ENCODE measurements around the gene ANKLE2.

Gene ANKLE2

DNA sequence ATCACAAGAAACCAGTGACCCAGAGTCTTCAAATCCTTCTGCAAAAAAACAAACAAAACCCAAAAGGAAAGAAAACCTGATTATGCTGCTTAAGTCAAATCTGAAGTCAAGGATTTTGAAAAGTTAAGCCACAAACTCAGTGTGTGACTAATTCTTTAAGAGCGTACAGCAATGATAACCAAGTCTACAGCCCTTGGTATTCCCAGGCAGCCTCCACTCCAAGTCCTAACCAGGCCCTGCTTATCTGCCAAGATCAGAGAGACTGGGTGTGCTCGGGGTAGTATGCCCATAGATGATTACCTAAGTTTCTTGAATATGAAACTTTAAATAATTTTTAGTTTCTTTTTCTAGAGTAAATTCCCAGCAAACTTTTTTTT lies 37.9 kb downstream of the ANKLE2 start:
- H3K4me3 ChIP-seq (ENCODE audit: low read length), result no peak overlapping the region
- H2AFZ ChIP-seq (ENCODE audit: low read depth, low read length), result no peak overlapping the region
- H3K4me2 ChIP-seq (ENCODE audit: low read length), result no peak overlapping the region
- H3K4me1 ChIP-seq (ENCODE audit: low read length), result no peaks in the 10 kb centered on the region
- H3K27ac ChIP-seq (ENCODE audit: low read length), result no peak overlapping the region
- no peaks in the 10 kb centered on the region for H3K27me3 ChIP-seq (ENCODE audit: low read depth, low read length)
- H3K79me2 ChIP-seq (ENCODE audit: low read length), result no peaks in the 10 kb centered on the region; the same call in 1 of the 2 replicates
- H3K9me3 ChIP-seq (ENCODE audit: insufficient read depth, low read length), result no peaks in the 10 kb centered on the region; the same call in 1 of the 2 replicates
- TF ChIP-seq EZH2phosphoT487 (IDR thresholded peaks at IDR 0.05; ENCODE audit: low read depth), result no peak
- TF ChIP-seq, protein P1, sequence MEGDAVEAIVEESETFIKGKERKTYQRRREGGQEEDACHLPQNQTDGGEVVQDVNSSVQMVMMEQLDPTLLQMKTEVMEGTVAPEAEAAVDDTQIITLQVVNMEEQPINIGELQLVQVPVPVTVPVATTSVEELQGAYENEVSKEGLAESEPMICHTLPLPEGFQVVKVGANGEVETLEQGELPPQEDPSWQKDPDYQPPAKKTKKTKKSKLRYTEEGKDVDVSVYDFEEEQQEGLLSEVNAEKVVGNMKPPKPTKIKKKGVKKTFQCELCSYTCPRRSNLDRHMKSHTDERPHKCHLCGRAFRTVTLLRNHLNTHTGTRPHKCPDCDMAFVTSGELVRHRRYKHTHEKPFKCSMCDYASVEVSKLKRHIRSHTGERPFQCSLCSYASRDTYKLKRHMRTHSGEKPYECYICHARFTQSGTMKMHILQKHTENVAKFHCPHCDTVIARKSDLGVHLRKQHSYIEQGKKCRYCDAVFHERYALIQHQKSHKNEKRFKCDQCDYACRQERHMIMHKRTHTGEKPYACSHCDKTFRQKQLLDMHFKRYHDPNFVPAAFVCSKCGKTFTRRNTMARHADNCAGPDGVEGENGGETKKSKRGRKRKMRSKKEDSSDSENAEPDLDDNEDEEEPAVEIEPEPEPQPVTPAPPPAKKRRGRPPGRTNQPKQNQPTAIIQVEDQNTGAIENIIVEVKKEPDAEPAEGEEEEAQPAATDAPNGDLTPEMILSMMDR (IDR thresholded peaks at IDR 0.05; ENCODE audit: low read depth, low read length), result no peak
- H3K9ac ChIP-seq (ENCODE audit: low read length), result no peak overlapping the region
- H3K36me3 ChIP-seq (replicated peaks; ENCODE audit: low read depth, low read length), result peaks cover 86% of the 10 kb centered on the region
- H4K20me1 ChIP-seq (ENCODE audit: insufficient read depth, low read length), result no peaks in the 10 kb centered on the region; the same call in 1 of the 2 replicates

DNA sequence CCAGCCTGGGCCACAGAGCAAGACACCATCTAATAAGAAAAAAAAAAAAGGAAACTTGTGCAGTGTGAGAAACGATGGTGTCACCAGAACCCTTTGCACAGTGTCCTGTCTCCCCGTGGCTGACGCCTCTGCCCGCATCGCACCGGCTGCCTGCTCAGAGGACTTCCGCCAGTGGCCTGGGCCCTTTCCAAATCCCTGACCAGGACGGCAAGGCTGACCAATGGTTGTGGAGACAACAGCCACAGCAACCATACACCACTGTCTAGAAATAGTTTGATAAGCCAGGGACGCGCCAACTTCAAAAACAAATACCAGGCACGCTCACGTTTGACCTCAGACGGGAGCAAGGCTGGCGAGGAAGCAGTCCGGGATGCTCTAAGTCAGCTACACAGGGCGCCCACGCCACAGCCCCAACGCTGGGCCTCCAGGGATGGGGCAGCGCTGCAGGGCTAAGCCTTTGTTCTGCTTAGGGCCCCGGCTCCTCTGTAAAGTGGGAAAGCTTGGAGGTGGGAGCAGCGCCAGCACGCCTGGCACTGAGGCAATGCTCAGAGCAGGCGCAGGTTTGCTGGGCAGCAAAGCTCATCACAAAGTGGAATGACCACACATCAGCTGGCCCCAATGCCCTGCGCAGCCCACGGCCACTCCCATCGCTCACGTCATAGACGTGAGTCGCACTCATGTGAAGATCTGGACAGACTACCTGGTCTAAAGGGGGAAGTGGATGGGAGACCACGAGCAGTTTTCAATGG lies 38.4 kb downstream of the ANKLE2 start:
- Histone ChIP-seq H3K79me2 (ENCODE audit: low read length) (no peaks in the 10 kb centered on the region; the same call in 1 of the 2 replicates), H3K4me2 (ENCODE audit: low read length) (no peak overlapping the region), H3K27me3 (ENCODE audit: low read depth, low read length) (no peaks in the 10 kb centered on the region), H3K27ac (ENCODE audit: low read length) (no peak overlapping the region), H3K9ac (ENCODE audit: low read length) (no peak overlapping the region), H3K9me3 (ENCODE audit: insufficient read depth, low read length) (no peaks in the 10 kb centered on the region), H4K20me1 (ENCODE audit: insufficient read depth, low read length) (no peaks in the 10 kb centered on the region; the same call in 1 of the 2 replicates), H3K4me3 (ENCODE audit: low read length) (no peak overlapping the region), H2AFZ (ENCODE audit: low read depth, low read length) (no peak overlapping the region), H3K36me3 (replicated peaks; ENCODE audit: low read depth, low read length) (peaks cover 83% of the 10 kb centered on the region), H3K4me1 (ENCODE audit: low read length) (no peaks in the 10 kb centered on the region)
- TF ChIP-seq EZH2phosphoT487 (IDR thresholded peaks at IDR 0.05; ENCODE audit: low read depth), result no peak
- TF ChIP-seq, protein P1 (IDR thresholded peaks at IDR 0.05; ENCODE audit: low read depth, low read length), result no peak

DNA sequence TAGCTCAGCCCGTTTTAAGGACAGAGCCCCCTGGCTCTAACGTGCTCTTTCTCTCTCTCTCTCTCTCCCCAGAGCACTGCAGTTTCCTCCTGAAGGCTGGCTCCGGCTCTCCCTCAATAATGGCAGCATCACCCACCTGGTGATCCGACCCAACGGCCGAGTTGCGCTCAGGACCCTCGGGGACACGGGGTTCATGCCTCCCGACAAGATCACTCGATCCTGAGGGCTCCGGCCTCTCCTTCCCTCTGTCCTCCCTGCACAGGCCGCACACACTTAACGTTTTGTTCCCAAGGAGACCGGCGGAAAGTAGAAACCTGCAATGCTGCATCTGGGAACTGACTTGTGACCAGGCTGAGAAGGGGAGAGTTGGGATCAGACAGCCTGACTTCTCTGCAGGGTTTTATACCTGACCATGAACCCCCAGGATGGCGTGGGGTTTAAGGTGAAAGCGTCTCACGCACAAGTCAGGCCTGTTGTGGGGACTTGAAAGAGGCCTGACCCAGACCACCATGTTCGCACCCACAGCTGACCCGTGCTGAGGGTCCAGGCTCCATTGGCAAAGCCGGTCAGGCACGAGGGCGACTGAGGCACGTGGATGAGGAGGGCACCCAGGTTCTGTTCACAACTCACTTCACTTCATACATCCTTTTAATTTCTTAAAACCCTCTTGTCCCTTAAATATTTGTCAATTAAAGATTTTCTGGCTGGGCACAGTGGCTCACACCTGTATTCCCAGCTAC lies 40.9 kb downstream of the ANKLE2 start:
- H3K79me2 ChIP-seq (ENCODE audit: low read length), result peaks cover 9% of the 10 kb centered on the region; the same call in 1 of the 2 replicates
- no peaks in the 10 kb centered on the region for H3K9me3 ChIP-seq (ENCODE audit: insufficient read depth, low read length)
- no peak overlapping the region for H3K4me2 ChIP-seq (ENCODE audit: low read length)
- no peak overlapping the region for H2AFZ ChIP-seq (ENCODE audit: low read depth, low read length)
- H3K36me3 ChIP-seq (replicated peaks; ENCODE audit: low read depth, low read length), result peaks cover 75% of the 10 kb centered on the region
- no peak overlapping the region for H3K4me3 ChIP-seq (ENCODE audit: low read length)
- H3K27me3 ChIP-seq (ENCODE audit: low read depth, low read length), result no peaks in the 10 kb centered on the region
- TF ChIP-seq, protein P1 (IDR thresholded peaks at IDR 0.05; ENCODE audit: low read depth, low read length), result no peak
- TF ChIP-seq EZH2phosphoT487 (IDR thresholded peaks at IDR 0.05; ENCODE audit: low read depth), result no peak
- H4K20me1 ChIP-seq (ENCODE audit: insufficient read depth, low read length), result no peaks in the 10 kb centered on the region; the same call in 1 of the 2 replicates
- H3K9ac ChIP-seq (ENCODE audit: low read length), result no peak overlapping the region
- H3K27ac ChIP-seq (ENCODE audit: low read length), result no peak overlapping the region
- H3K4me1 ChIP-seq (ENCODE audit: low read length), result no peaks in the 10 kb centered on the region

DNA sequence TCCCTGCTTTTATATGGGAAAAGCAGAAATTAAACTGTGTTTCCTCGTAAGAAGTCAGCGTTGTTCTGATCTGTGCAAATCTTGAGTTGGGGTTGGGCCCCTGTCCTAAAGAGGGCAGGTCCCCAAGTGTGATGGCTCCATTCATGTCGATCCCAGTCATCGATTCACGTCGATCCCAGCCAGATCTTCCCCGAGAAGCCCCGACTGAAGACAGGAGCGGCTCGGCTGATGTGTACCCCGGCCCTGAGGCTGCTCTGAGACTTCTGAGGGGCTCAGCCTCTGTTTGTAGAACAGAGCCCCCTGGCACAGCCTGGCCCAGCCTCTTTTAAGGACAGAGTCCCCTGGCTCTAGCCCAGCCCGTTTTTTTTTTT lies 41.7 kb downstream of the ANKLE2 start:
- no peak overlapping the region for H3K4me2 ChIP-seq (ENCODE audit: low read length)
- H2AFZ ChIP-seq (ENCODE audit: low read depth, low read length), result no peak overlapping the region
- H3K9ac ChIP-seq (ENCODE audit: low read length), result no peak overlapping the region
- no peaks in the 10 kb centered on the region for H3K4me1 ChIP-seq (ENCODE audit: low read length)
- no peak overlapping the region for H3K4me3 ChIP-seq (ENCODE audit: low read length)
- peaks cover 13% of the 10 kb centered on the region for H3K79me2 ChIP-seq (ENCODE audit: low read length)
- peaks cover 70% of the 10 kb centered on the region for H3K36me3 ChIP-seq (replicated peaks; ENCODE audit: low read depth, low read length)
- no peaks in the 10 kb centered on the region for H3K27me3 ChIP-seq (ENCODE audit: low read depth, low read length)
- H3K27ac ChIP-seq (ENCODE audit: low read length), result no peak overlapping the region
- H3K9me3 ChIP-seq (ENCODE audit: insufficient read depth, low read length), result no peaks in the 10 kb centered on the region
- H4K20me1 ChIP-seq (ENCODE audit: insufficient read depth, low read length), result no peaks in the 10 kb centered on the region; the same call in 1 of the 2 replicates
- no peak for TF ChIP-seq EZH2phosphoT487 (IDR thresholded peaks at IDR 0.05; ENCODE audit: low read depth)
- TF ChIP-seq, protein P1 (IDR thresholded peaks at IDR 0.05; ENCODE audit: low read depth, low read length), result no peak

Data from OCI-LY3 (cell line).